Sigmoid colon (tissue), 7 donors: ENCODE results near the gene IRGQ. TPM values are rescaled to one million over a fixed set of nuclear protein-coding genes. Genes with fewer than 3 reads are reported as not detected.
"Not testable (repeated sequence)": the region's sequence is repeated elsewhere in the genome, so short reads cannot be mapped to it uniquely, and the experiment has no call there.

Experiments
- DNase-seq: peaks from one replicate; pipeline ENCODE4 v3.0.0-alpha.2; 2019
- H3K27ac ChIP-seq, 4 donors: fragments of 200-600 bp; sonication (generic); one replicate each; pipeline ENCODE4 v1.5.1; 2016 to 2019; ENCODE audit warnings: mild to moderate bottlenecking in 1 of 4
- H3K27me3 ChIP-seq, 3 donors: fragments of 200-600 bp; sonication (generic); one replicate each; pipeline ENCODE4 v1.5.1; 2019; ENCODE audit warnings: mild to moderate bottlenecking in 1 of 3
- H3K36me3 ChIP-seq, 4 donors: fragments of 200-600 bp; sonication (generic); one replicate each; pipeline ENCODE4 v1.5.1; 2016 to 2019
- H3K4me1 ChIP-seq, 4 donors: fragments of 200-600 bp; sonication (generic); one replicate each; pipeline ENCODE4 v1.5.1; 2017 to 2019
- H3K4me3 ChIP-seq, 4 donors: fragments of 200-600 bp; sonication (generic); one replicate each; pipeline ENCODE4 v1.5.1; 2017 to 2019; ENCODE audit warnings: mild to moderate bottlenecking in 2 of 4, moderate library complexity in 1 of 4
- H3K9me3 ChIP-seq, 4 donors: fragments of 200-600 bp in 3 of 4; sonication (generic) in 3 of 4; one replicate each; pipeline versions ENCODE4 v1.5.1 to v1.6.1; 2013 to 2019
- EP300 ChIP-seq, 4 donors: sonication (generic); formaldehyde crosslinking; IDR thresholded peaks; one replicate each; pipeline ENCODE4 v1.6.1; 2017; ENCODE audit warnings: antibody characterized with exemption in 4 of 4
- POLR2A ChIP-seq, 2 donors: fragments of 450-650 bp; IDR thresholded peaks; one replicate each; pipeline ENCODE4 v1.6.1; 2016; ENCODE audit warnings: antibody characterized with exemption in 2 of 2, mild to moderate bottlenecking in 2 of 2, moderate library complexity in 2 of 2
- POLR2AphosphoS5 ChIP-seq, 4 donors: sonication (generic); formaldehyde crosslinking; IDR thresholded peaks; one replicate each; pipeline ENCODE4 v1.6.1; 2017; ENCODE audit warnings: antibody characterized with exemption in 4 of 4
- WGBS, 2 donors: extraction: QIAGEN DNeasy Blood & Tissue Kit; methylation state at CpG; one replicate each; pipeline ENCODE4 v1.1.7; 2013; 5-methylcytosine and 5-hydroxymethylcytosine counted together
- intact Hi-C: fragments of 100-400 bp; cut with DNase I; formaldehyde crosslinking; loops from one replicate; pipeline ENCODE4 v1.15.1; 2023
- polyA plus RNA-seq, 3 donors: library from polyadenylated mRNA; stranded (reverse); fragments of 200-250 nt; gene quantifications; one replicate each; pipeline ENCODE4 v1.2.3, GENCODE V29; 2013
- total RNA-seq, 4 donors: library from RNA; depleted of rRNA; stranded (reverse); fragments of >200 nt; gene quantifications; one replicate each; pipeline ENCODE4 v1.1.0, GENCODE V29; 2016
- TF ChIP-seq, protein P1 (sequence below), 4 experiments: fragments of 450-650 bp in 3 of 4; fragments of 200-600 bp in 1 of 4; IDR thresholded peaks; one replicate each; pipeline ENCODE4 v1.5.1; 2016 to 2019; ENCODE audit warnings: antibody characterized with exemption in 4 of 4, mild to moderate bottlenecking in 3 of 4, moderate library complexity in 2 of 4
- donor health status: healthy with polysubstance abuse.
- donor health status: Bipolar disorder and iron deficiency.
- donor health status: healthy.

Gene IRGQ
- total and polyA plus RNA-seq, 7 donors = 3.9 to 24.4 (median 13.5) TPM

DNA sequence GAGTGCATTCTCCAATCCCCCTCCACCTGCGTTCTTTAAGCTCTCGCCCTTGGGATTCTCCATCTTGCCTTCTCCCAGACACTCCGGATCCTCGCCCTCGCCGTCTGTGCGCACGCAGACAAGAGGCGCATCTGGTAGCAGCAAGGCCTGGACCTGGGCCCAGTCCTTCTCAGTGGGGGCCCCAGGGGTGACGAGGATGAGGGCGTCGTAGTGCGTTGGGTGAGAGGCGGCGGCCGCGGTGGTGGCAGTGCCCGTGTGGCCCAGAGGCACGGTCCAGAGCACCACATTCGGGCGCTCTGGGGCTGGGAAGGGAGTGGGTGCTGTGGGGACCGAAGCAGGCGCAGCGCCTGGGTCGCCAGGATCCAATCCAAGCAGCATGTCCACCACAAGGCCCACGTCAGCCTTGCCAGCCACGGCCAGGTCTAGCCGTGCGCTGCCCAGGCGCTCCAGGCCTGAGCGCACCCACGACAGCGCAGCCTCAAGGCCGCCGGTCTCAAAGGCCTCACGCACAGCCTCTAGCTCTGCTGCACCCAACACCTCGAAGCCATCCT lies 3.1 kb downstream of the IRGQ start:
- peaks cover 0 to 43% (median 35%) of the 10 kb centered on the region in 4 donors for H3K4me1 ChIP-seq
- intact Hi-C loops = no loop called here
- 96% methylated on average over 37 of the region's 37 CpGs for WGBS, 2 donors
- H3K4me3 ChIP-seq = no peak overlapping the region
- H3K27me3 ChIP-seq = no peaks in the 10 kb centered on the region
- no peaks in the 10 kb centered on the region for H3K9me3 ChIP-seq
- no peak for TF ChIP-seq POLR2A (IDR thresholded peaks at IDR 0.05)
- TF ChIP-seq, protein P1, sequence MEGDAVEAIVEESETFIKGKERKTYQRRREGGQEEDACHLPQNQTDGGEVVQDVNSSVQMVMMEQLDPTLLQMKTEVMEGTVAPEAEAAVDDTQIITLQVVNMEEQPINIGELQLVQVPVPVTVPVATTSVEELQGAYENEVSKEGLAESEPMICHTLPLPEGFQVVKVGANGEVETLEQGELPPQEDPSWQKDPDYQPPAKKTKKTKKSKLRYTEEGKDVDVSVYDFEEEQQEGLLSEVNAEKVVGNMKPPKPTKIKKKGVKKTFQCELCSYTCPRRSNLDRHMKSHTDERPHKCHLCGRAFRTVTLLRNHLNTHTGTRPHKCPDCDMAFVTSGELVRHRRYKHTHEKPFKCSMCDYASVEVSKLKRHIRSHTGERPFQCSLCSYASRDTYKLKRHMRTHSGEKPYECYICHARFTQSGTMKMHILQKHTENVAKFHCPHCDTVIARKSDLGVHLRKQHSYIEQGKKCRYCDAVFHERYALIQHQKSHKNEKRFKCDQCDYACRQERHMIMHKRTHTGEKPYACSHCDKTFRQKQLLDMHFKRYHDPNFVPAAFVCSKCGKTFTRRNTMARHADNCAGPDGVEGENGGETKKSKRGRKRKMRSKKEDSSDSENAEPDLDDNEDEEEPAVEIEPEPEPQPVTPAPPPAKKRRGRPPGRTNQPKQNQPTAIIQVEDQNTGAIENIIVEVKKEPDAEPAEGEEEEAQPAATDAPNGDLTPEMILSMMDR (IDR thresholded peaks at IDR 0.05) = no peak
- TF ChIP-seq POLR2AphosphoS5 (IDR thresholded peaks at IDR 0.05) = no peak
- TF ChIP-seq EP300 (IDR thresholded peaks at IDR 0.05) = no peak
- no peak for DNase-seq
- H3K27ac ChIP-seq = no peak overlapping the region
- H3K36me3 ChIP-seq = peaks cover 16 to 59% (median 28%) of the 10 kb centered on the region in 4 donors

DNA sequence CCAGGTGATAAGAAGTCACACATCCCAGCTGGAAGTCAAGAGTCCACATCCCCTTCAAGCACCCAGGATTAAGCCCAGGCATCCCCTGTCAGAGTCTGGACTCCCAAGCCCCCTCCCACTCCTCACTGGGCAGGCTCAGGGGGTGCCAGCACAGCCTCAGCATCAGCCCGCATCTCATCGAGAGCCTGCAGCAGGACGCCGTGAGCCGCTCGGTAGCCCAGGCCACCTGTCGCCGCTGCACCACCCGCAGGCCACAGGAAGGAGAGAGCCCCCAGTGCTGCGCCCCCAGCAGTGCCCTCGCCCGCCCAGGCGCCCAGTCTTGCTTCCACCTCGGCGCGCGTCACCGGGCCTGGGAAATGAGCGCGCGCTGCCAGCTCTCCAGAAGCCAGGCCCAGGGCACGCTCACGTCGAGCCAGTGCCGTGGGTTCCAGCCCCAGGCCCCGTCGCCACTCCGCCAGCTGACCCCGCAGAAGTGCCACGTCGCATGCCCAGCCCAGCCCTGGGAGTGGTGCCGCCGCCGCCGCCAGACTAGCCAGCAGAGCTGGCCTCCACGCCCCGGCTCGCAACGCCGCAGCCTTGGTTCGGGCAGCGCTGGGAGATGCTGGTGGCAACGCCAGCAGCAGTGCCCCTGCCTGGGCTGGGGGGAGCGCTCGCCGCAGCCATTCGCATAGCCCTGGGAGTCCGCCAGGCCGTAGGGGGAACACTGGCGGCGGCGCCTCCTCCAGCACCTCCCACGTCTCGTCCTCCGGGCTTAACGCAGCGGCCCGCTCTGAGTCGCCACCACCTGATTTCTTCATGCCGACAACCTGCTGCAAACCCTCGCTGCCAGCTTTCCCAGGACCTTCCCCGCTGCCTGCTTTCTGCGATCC lies 3.8 kb downstream of the IRGQ start:
- H3K27ac ChIP-seq = no peak overlapping the region
- no peaks in the 10 kb centered on the region for H3K27me3 ChIP-seq
- TF ChIP-seq, protein P1 (IDR thresholded peaks at IDR 0.05) = no peak
- TF ChIP-seq EP300 (IDR thresholded peaks at IDR 0.05) (no peak), POLR2A (IDR thresholded peaks at IDR 0.05) (no peak), POLR2AphosphoS5 (IDR thresholded peaks at IDR 0.05) (no peak)
- H3K4me1 ChIP-seq = peaks cover 0 to 36% (median 28%) of the 10 kb centered on the region in 4 donors
- H3K36me3 ChIP-seq = peaks cover 16 to 59% (median 28%) of the 10 kb centered on the region in 4 donors
- WGBS, 2 donors = 97% methylated on average over 63 of the region's 63 CpGs
- intact Hi-C loops = no loop called here
- DNase-seq = no peak
- H3K9me3 ChIP-seq = no peaks in the 10 kb centered on the region
- no peak overlapping the region for H3K4me3 ChIP-seq

DNA sequence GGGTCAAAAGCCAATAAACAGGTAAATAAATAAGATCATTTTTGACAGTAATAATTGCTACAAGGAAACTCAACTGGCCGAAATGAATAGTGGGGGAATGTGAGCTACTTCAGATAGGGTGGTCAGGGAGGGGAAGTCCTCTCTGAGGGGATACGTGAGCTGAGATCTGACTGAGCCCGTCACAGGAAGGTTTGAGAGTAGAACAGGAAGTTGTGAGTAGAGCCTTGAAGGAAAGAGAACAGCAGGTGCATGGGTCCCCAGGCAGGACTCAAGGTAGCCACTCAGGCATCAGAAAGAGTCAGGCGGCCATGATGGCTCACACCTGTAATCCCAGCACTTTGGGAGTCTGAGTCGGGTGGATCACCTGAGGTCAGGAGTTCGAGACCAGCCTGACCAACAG lies 6.3 kb downstream of the IRGQ start:
- intact Hi-C loops = no loop called here
- no peak overlapping the region for H3K4me3 ChIP-seq

GRCh38 chr19:43589277-43589676 lies 6.7 kb downstream of the IRGQ start:
- Histone ChIP-seq H3K4me1 (peaks cover 0 to 16% (median 14%) of the 10 kb centered on the region in 4 donors), H3K36me3 (peaks cover 16 to 66% (median 32%) of the 10 kb centered on the region in 4 donors), H3K27me3 (no peaks in the 10 kb centered on the region), H3K27ac (no peak overlapping the region), H3K4me3 (no peak overlapping the region), H3K9me3 (no peaks in the 10 kb centered on the region)
- no peak for DNase-seq
- TF ChIP-seq EP300 (IDR thresholded peaks at IDR 0.05) = no peak
- no peak for TF ChIP-seq POLR2A (IDR thresholded peaks at IDR 0.05)
- no peak for TF ChIP-seq POLR2AphosphoS5 (IDR thresholded peaks at IDR 0.05)
- TF ChIP-seq, protein P1 (IDR thresholded peaks at IDR 0.05) = no peak
- 89 to 93% methylated on average over 5 of the region's 5 CpGs for WGBS, 2 donors
- intact Hi-C loops = no loop called here

More for the DNA sequence above, 6.3 kb downstream of the IRGQ start:
- TF ChIP-seq EP300 (IDR thresholded peaks at IDR 0.05) (no peak), POLR2AphosphoS5 (IDR thresholded peaks at IDR 0.05) (no peak), POLR2A (IDR thresholded peaks at IDR 0.05) (no peak)
- TF ChIP-seq, protein P1 (IDR thresholded peaks at IDR 0.05) = no peak
- DNase-seq = no peak
- H3K4me1 ChIP-seq = peaks cover 0 to 20% (median 18%) of the 10 kb centered on the region in 4 donors
- no peak overlapping the region for H3K27ac ChIP-seq
- WGBS, 2 donors = 67 to 88% methylated on average over 6 of the region's 6 CpGs
- H3K27me3 ChIP-seq = no peaks in the 10 kb centered on the region
- peaks cover 16 to 67% (median 32%) of the 10 kb centered on the region in 4 donors for H3K36me3 ChIP-seq
- no peaks in the 10 kb centered on the region for H3K9me3 ChIP-seq

DNA sequence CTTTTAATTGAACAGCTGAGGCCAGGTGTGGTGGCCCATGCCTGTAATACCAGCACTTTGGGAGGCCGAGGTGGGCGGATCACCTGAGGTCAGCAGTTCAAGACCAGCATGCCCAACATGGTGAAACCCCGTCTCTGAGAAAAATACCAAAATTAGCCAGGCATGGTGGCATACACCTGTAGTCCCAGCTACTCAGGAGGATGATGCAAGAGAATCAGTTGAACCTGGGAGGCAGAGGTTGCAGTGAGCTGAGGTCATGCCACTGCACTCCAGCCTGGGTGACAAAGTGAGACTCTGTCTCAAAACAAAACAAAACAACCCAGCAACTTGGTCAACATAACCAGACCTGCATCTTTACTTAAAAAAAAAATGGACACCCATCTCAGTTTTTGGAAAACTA lies 8.9 kb downstream of the IRGQ start:
- peaks cover 0 to 43% (median 14%) of the 10 kb centered on the region in 4 donors for H3K36me3 ChIP-seq

More for the DNA sequence above, 8.9 kb downstream of the IRGQ start:
- H3K4me1 ChIP-seq, H3K4me3 ChIP-seq, H3K27ac ChIP-seq, H3K9me3 ChIP-seq, intact Hi-C loops, DNase-seq, H3K27me3 ChIP-seq: not testable (repeated sequence)
- WGBS, 2 donors = 95 to 97% methylated on average over 3 of the region's 3 CpGs
